Uterus (tissue), 4 donors: ENCODE data around the gene N4BP3. TPM values are rescaled to one million over a fixed set of nuclear protein-coding genes. Genes with fewer than 3 reads are reported as not detected.

Source experiments
- DNase-seq, 2 donors: peaks; one replicate each; pipeline ENCODE4 v3.0.0-alpha.2; 2019 to 2020
- H3K27ac ChIP-seq, 2 donors: fragments of 200-600 bp; sonication (generic); 1 replicate in 1 of 2; 2 replicates in 1 of 2; pipeline ENCODE4 v1.5.1; 2016 to 2018
- H3K27me3 ChIP-seq, 2 donors: fragments of 200-600 bp; sonication (generic); one replicate each; pipeline ENCODE4 v1.5.1; 2018 to 2019; ENCODE audit warnings: control low read depth in 1 of 2
- H3K36me3 ChIP-seq, 2 donors: fragments of 200-600 bp; sonication (generic); one replicate each; pipeline ENCODE4 v1.5.1; 2019; ENCODE audit warnings: control low read depth in 1 of 2
- H3K4me1 ChIP-seq, 2 donors: fragments of 200-600 bp; sonication (generic); one replicate each; pipeline ENCODE4 v1.5.1; 2018 to 2019; ENCODE audit warnings: control low read depth in 1 of 2
- H3K4me3 ChIP-seq, 2 donors: fragments of 200-600 bp; sonication (generic); 1 replicate in 1 of 2; 2 replicates in 1 of 2; pipeline ENCODE4 v1.5.1; 2018 to 2019; ENCODE audit warnings: mild to moderate bottlenecking in 1 of 2
- H3K9me3 ChIP-seq, 2 donors: fragments of 200-600 bp; sonication (generic); one replicate each; pipeline ENCODE4 v1.5.1; 2019; ENCODE audit warnings: control low read depth in 1 of 2
- POLR2A ChIP-seq, 2 donors: fragments of 450-650 bp; IDR thresholded peaks; one replicate each; pipeline ENCODE4 v1.6.1; 2016; ENCODE audit warnings: antibody characterized with exemption in 2 of 2, mild to moderate bottlenecking in 1 of 2, moderate library complexity in 1 of 2
- intact Hi-C: fragments of 100-400 bp; cut with DNase I; formaldehyde crosslinking; loops from one replicate; pipeline ENCODE4 v1.15.1; 2023; ENCODE audit warnings: low total_unique reads
- total RNA-seq, 4 donors: library from RNA; depleted of rRNA in 3 of 4; stranded (reverse); fragments of >200 nt in 3 of 4; gene quantifications; one replicate each; pipeline versions ENCODE4 v1.1.0 to v1.2.4, GENCODE V29; 2014 to 2023
- TF ChIP-seq, protein P1 (sequence below), 4 experiments: fragments of 200-600 bp in 2 of 4; fragments of 450-650 bp in 2 of 4; sonication (generic) in 2 of 4; IDR thresholded peaks; one replicate each; pipeline ENCODE4 v1.5.1; 2016 to 2019; ENCODE audit warnings: antibody characterized with exemption in 4 of 4, mild to moderate bottlenecking in 2 of 4, moderate library complexity in 1 of 4
- donor health status: DM: yes; HTN: yes; CAD: no.

N4BP3 gene
- total RNA-seq, 4 donors from 2014 or later: 0.59 to 9.6 (median 1.6) TPM

DNA sequence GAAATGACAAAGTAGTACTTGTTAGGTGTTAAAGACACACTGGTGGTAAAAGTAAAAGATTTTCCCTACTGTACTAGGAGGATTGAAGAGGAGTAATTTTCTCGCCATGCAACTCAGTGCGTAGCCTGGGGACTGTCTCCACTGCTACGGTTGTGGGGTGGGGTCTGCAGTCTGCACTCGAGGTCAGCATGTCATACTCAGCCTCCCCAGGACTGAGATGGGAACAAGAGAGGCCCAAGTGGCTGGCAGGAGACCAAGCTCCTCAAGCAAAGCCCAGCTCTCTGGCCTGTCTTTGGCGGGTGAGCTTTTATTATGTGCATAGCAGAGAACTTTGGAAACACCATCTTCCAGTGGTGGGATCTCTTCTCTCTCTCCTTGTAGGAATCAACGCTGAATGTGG lies 29.9 kb downstream of the N4BP3 start:
- DNase-seq: no peak
- no peaks in the 10 kb centered on the region for H3K9me3 ChIP-seq
- no peak overlapping the region for H3K4me3 ChIP-seq
- no peaks in the 10 kb centered on the region for H3K27me3 ChIP-seq
- intact Hi-C loops: no loop called here
- no peak for TF ChIP-seq POLR2A (IDR thresholded peaks at IDR 0.05)
- TF ChIP-seq, protein P1, sequence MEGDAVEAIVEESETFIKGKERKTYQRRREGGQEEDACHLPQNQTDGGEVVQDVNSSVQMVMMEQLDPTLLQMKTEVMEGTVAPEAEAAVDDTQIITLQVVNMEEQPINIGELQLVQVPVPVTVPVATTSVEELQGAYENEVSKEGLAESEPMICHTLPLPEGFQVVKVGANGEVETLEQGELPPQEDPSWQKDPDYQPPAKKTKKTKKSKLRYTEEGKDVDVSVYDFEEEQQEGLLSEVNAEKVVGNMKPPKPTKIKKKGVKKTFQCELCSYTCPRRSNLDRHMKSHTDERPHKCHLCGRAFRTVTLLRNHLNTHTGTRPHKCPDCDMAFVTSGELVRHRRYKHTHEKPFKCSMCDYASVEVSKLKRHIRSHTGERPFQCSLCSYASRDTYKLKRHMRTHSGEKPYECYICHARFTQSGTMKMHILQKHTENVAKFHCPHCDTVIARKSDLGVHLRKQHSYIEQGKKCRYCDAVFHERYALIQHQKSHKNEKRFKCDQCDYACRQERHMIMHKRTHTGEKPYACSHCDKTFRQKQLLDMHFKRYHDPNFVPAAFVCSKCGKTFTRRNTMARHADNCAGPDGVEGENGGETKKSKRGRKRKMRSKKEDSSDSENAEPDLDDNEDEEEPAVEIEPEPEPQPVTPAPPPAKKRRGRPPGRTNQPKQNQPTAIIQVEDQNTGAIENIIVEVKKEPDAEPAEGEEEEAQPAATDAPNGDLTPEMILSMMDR (IDR thresholded peaks at IDR 0.05): no peak
- no peaks in the 10 kb centered on the region for H3K36me3 ChIP-seq
- no peaks in the 10 kb centered on the region for H3K4me1 ChIP-seq
- no peak overlapping the region for H3K27ac ChIP-seq

DNA sequence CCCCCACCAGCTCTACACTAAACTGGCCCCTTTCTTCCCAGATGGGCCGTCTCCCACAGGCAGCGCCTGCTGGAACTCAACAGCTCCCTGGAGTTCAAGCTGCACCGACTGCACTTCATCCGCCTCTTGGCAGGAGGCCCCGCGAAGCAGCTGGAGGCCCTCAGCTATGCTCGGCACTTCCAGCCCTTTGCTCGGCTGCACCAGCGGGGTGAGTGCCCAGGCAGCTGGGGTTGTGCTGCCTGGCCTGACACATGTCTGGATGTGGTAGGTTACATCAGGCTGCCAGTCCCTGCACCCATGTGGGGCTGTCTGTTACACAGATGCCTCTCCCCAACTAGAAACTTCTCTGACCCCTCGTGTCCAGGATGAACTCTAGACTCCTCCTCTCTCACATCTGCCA lies 30.6 kb downstream of the N4BP3 start:
- Histone ChIP-seq H3K27ac (no peak overlapping the region), H3K27me3 (no peaks in the 10 kb centered on the region), H3K36me3 (no peaks in the 10 kb centered on the region), H3K4me3 (no peak overlapping the region), H3K4me1 (no peaks in the 10 kb centered on the region), H3K9me3 (no peaks in the 10 kb centered on the region)
- peak in 1 of 2 donors; percentile 49 for DNase-seq
- intact Hi-C loops: no loop called here
- TF ChIP-seq, protein P1 (IDR thresholded peaks at IDR 0.05): no peak
- TF ChIP-seq POLR2A (IDR thresholded peaks at IDR 0.05): no peak

DNA sequence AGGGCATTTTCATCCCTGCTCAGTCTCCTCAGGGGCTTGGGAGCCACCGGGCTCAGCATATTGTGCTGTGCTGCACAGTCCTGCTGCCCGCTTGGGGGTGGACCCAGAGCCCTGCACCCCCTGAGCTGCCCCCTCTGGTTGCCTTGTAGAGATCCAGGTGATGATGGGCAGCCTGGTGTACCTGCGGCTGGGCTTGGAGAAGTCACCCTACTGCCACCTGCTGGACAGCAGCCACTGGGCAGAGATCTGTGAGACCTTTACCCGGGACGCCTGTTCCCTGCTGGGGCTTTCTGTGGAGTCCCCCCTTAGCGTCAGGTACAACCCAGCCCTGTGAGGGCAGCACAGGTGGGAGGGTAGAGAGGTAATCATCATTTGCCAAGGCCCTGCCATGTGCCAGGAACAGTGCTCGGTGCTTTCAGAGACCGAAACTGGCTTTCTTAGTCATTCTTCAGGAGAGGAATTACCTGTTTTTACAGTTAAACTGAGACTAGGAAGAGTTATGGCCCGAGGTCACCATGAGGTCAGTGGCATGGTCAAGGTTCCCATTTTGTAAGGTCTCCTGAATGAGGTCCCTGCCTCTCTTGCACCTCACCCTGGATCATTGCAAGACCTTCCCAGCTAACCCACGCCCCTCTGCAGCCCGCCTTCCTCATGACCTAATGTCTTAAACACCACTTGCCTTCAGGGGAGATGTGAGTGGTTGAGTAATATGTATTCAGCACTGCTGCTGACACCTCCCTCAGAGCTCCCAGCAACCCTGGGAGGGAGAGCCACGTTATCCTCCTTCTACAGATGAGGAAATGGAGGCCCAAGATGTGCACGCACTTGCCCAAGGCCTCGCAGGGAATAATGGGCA lies 32.9 kb downstream of the N4BP3 start:
- no peaks in the 10 kb centered on the region for H3K9me3 ChIP-seq
- no peak overlapping the region for H3K27ac ChIP-seq
- intact Hi-C loops: no loop called here
- DNase-seq: peak; percentile 39 to 41
- no peak overlapping the region for H3K4me3 ChIP-seq
- no peak for TF ChIP-seq POLR2A (IDR thresholded peaks at IDR 0.05)
- TF ChIP-seq, protein P1 (IDR thresholded peaks at IDR 0.05): peak; percentile 22 to 57 (median 53)
- no peaks in the 10 kb centered on the region for H3K27me3 ChIP-seq
- H3K4me1 ChIP-seq: no peaks in the 10 kb centered on the region
- H3K36me3 ChIP-seq: no peaks in the 10 kb centered on the region

DNA sequence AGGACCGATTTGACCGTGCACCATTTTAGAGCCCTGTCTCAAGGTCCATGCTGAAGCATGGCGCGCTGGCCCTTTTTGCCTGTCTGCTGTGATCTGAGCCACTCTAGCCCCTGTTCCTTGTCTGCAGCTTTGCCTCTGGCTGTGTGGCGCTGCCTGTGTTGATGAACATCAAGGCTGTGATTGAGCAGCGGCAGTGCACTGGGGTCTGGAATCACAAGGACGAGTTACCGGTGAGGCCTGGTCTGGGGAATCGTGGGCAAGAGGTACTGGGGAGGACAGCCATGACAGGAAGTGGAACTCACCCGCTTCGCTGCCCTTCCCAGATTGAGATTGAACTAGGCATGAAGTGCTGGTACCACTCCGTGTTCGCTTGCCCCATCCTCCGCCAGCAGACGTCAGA lies 34.1 kb downstream of the N4BP3 start:
- H3K9me3 ChIP-seq: no peaks in the 10 kb centered on the region
- intact Hi-C loops: no loop called here

More for the DNA sequence above, 34.1 kb downstream of the N4BP3 start:
- H3K4me1 ChIP-seq: no peaks in the 10 kb centered on the region
- DNase-seq: no peak
- TF ChIP-seq, protein P1 (IDR thresholded peaks at IDR 0.05): no peak
- TF ChIP-seq POLR2A (IDR thresholded peaks at IDR 0.05): no peak
- no peak overlapping the region for H3K4me3 ChIP-seq
- no peak overlapping the region for H3K27ac ChIP-seq
- no peaks in the 10 kb centered on the region for H3K36me3 ChIP-seq
- no peaks in the 10 kb centered on the region for H3K27me3 ChIP-seq
